DMS153 (cell line): Measurements from ENCODE around the gene ARL11.
A peak's percentile ranks its signal among the peaks of the same experiment; 100 is the strongest.

Source experiments
- DNase-seq: peaks from one replicate; lab custom pipeline; 2025; lab: John Stamatoyannopoulos, UW

ARL11 gene

DNA sequence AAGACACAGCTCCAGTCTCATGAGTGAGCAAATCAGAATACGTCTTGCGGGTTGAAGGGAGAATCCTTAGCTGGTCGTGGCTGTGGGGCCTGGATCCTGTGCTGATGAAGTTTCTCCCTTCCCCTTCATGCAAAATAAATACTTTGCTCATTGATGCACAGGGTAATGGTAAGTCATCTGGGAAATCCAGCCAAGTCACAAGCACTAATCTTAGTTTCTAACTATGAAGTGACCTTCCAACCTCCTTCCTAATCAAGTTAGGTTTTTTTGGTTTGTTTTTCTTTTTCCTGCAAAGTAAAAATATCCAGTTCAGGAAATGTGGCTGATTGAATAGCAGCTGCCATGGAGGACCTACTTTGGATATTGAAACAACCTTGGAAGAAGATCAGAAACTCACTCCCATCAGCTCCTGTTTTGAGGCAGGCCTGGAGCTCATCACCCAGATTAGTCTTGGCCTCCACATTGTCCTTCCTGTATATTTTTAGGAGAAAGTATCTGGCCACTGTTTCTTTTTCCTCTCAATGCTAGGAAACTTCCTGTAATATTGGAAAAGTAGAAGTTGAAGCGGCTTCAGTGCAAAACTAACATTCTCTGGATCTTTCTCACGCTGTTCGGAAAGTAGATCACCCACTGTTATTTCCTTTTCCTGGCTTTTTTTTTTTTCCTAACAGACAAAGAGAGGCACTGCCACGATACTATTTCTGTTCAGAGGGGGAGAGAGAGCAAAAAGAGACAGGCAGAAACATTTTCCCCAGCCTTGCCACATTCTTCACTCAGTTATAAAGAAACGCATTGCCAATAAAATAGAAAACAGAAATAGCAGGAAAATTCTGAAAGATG lies 12.3 kb upstream of the ARL11 start:
- no peak for DNase-seq

DNA sequence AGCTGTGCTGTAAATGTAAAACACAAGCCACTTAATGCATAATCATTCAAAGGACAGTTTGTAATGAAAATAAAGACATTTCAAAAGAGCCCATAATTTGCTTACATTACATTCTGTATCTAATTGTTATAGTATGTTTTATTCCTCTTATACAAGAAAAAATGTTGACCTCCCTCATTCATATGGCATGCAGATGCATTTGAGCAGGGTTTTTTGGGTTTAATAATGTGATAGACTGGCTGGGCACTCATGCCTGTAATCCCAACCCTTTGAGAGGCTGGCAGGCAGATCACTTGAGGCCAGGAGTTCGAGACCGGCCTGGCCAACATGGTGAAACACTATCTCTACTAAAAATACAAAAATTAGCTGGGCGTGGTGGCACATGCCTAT lies 11.6 kb upstream of the ARL11 start:
- DNase-seq = no peak

DNA sequence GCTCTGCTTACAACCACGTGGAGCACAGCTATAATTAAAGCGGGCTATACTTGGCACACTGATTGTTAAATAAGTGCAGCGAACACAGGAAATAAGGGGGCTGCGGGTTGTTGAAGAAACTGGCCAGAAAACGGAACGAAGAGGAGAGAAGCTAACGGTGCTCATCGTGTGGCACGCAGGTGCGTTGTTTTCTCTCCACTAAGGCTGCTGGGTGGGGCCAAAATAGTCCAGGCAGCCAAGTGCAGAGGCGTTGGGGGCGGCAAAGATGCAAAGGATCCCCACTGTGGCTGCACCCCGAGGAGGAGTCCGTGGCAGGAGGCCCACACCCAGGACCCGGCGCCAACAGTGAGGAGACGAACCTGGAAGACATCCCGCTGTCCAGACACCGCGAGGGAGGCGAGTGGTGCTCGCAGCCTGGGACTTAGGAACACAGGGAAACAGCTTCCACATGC lies 8.1 kb upstream of the ARL11 start:
- peak; percentile 10 for DNase-seq

DNA sequence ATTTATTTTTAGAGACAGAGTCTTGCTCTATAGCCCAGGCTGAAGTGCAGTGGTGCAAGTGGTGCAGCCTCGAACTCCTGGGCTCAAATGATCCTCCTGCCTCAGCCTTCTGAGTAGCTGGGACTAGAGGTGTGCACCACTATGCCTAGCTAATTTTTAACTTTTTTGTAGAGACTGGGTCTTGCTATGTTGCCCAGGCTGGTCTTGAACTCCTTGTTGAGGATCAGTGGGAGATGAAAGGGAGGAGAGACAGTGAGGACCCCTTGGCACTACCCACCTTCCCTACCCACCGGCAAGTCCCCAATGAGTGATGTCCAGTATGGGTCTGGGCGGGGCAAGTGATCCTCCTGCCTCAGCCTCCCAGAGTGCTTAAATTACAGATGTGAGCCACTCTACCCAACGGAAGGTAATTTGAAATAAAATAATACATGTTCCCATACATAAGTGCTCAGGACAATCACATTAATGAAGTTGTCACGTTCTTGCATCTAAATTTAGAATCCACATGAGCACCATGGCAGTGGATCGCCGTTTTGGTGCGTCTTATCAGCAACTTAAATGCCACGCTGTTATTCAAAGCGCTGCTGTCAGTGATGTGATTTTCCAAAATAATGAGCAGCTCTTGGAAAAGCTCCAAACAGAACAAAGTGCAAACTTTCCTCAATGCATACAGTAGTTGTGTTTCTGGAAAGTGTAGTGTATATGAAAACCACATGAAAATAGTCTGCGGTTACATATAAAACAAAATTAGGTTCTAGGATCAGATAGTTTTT lies 5.9 kb upstream of the ARL11 start:
- DNase-seq = no peak

DNA sequence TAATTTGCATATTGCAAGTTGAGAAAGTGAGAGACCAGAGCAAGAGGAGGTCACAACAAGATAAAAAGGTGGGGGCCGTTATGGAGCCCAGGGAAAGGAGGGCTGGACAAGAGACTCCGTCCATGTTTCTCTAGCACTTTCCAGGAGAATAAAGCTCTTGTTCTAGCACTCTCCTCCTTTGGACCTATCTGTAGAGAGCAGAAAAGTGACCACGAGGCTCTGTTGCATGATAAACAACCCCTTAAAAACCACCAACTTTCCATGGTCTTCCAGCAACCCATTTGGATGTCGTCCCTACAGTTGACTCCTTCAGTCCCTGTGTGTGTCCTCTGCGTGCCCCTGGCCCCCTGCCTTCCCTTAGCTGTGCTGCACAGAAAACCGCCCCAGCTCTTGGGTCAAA lies 4.1 kb upstream of the ARL11 start:
- no peak for DNase-seq

DNA sequence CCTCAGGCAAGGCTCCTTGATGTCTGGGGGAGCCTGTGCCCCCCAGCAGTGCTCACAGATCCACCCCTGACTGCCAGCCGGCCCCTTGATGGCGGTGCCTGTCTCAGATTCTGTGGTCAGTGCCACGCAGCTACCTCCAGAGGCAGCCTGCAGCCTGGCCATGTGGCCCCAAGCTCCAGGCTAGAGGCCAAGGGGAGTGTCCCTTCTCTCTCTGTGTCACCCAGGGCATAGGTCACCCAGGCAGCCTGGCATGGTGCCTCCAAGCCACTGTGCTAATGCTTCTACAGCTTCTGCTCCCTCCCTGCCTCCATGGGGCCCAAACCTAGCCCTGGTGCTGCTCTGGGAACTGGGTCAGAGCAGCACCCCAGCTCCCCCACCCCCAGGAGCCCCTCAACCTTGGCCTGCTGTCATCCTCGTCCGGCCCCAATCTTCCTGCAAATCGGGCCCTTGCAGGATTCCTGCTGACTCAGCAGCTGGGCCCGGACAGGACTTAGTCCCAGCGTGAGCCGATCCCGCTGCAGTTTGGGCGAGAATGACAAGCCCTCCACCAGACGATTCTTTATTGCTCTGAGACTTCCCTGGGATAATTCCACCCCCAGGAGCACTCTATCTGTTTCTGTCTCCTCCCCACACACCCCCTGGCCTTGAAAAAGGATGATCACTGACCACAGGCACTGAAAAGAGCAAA lies 2.8 kb upstream of the ARL11 start:
- DNase-seq = no peak

DNA sequence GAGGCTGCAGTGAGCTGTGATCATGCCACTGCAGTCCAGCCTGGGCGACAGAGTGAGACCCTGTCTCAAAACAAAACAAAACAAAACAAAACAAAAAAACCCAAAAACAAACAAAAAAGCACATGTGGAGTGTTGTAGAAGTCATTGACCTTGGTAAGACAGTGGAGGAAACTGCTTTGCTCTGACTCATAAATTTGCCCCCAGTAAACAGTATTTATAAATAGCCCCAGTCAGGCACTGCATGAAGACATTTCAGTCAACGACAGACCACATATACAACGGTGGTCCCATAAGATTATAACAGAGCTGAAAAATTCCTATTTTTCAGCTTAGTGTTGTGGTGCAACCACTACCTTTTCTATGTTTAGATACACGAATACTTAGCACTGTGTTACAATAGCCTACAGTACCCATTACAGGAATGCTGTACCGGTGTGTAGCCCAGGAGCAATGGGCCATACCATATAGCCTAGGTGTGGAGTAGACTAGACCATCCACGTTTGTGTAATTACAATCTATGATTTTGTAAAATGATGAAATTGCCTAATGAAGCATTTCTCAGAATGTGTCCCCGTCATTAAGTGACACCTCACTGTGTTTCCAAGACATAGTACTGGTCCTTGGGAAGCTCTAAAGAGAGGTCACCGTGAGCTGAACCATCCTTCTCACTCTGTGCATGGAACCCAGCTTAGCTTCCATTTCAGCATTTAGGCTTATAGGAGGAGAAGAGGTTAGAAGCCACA lies 1.1 kb downstream of the ARL11 start:
- no peak for DNase-seq

DNA sequence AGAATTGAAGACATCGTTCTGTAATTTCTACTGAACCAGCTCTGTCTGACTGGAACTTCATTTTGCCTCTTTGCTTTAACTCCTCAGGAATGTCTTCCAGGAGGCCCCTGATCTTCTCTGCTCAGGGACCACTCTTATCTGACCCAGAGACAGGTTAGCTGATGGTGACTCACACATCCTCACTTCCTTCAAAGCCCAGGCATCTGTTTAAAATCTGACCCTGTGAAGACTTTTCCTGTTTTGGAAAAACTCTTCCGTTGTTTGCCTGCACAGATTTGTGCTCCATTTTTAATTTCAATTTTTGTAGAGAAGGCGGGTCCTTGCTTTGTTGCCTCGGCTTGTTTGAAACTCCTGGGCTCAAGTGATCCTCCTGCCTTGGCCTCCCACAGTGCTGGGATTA lies 1.6 kb downstream of the ARL11 start:
- no peak for DNase-seq

DNA sequence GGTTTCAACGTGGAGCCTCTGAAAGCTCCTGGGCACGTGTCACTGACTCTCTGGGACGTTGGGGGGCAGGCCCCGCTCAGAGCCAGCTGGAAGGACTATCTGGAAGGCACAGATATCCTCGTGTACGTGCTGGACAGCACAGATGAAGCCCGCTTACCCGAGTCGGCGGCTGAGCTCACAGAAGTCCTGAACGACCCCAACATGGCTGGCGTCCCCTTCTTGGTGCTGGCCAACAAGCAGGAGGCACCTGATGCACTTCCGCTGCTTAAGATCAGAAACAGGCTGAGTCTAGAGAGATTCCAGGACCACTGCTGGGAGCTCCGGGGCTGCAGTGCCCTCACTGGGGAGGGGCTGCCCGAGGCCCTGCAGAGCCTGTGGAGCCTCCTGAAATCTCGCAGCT lies 2.3 kb downstream of the ARL11 start:
- no peak for DNase-seq

DNA sequence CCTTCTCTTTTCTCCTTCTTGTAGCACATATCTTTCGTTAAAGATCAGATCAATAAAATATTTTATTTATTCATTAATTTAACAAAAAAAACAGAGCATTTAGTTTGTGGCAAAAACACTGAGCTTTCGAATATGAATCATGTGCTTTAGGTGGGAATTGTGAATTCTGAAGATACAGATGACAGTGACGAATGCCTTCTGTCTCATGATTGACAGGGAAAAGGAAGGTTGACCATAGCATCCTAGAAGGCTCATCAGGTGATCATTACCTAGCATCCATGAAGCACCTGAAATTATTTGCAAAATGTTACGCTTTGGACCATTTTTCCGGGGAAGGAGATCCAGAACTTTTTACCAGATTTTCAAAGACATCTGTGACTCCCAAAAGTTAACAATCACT lies 3.8 kb downstream of the ARL11 start:
- no peak for DNase-seq

DNA sequence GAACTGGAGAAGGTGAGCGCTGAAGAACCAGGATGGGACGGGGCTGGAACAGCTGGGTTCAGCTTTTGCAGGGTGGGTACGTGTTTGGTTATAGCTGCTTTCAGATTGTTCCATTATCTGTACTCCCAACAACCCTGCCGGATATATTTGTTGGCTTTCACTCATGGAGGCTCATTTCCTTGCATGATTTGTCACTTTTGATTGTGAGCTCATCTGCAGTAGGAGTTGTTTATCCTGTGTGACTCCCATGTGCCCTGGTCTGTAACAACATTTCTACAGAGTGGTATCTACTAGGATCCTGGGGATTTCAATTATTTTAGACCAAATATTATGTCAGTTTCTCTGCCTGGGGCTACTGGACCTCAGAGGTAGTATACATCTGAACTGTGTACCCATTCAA lies 5.4 kb downstream of the ARL11 start:
- no peak for DNase-seq

DNA sequence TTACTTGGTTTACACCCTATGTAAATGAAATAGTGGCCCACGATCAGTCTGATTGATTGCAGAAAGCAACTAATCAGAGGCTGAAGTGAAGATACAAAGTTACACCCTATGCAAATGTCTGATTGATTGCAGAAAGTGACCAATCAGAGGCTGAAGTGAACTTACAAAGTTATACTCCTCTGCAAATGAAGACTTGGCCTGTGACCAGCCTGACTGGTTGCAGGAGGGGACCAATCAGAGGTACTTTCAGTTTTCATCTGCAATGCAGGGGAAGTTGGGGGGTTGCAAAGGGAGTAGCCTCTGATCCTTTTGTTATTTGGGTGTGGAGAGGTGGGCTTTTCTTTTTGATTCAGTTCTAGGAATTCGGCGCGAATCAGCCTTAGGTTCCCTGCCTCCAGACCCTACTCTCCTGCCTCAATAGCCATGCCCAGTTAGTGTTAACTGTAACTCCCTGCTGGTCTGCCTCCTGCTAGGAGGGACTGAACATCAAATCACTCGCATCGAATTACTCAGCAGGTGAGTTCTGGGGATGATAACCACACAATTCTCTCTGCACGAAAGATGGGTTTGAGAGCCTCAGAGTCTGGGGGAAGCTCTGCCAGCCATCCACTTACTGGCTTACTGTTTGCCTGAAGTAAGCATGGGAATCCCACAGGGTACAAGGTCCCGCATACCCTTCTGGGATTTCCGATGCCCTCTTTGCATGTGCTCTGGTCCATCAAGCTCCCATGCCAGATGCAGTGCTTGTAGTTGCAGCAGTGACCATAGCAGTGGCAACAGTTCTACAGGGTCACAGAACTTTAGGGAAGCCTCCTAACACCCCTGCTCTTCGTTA lies 7.5 kb downstream of the ARL11 start:
- DNase-seq = no peak

DNA sequence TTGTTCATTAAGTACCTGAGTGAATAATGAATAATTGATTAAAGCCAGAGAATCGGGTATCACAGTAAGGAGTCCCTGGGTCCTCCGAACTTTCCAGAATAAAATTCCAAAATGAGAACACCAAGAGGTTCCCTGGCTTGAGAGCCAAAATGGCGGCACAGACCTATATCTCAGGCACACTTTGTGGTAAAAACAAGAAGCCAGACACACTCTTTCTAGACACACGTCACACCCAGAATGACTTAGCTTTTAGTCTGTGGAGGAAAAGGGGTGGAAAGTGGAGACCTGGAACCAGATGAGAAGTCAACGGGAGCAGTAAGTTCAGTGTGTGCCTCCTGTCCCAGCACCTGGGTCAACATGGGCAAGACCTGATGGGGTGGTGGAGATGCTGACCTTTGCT lies 8.4 kb downstream of the ARL11 start:
- no peak for DNase-seq

DNA sequence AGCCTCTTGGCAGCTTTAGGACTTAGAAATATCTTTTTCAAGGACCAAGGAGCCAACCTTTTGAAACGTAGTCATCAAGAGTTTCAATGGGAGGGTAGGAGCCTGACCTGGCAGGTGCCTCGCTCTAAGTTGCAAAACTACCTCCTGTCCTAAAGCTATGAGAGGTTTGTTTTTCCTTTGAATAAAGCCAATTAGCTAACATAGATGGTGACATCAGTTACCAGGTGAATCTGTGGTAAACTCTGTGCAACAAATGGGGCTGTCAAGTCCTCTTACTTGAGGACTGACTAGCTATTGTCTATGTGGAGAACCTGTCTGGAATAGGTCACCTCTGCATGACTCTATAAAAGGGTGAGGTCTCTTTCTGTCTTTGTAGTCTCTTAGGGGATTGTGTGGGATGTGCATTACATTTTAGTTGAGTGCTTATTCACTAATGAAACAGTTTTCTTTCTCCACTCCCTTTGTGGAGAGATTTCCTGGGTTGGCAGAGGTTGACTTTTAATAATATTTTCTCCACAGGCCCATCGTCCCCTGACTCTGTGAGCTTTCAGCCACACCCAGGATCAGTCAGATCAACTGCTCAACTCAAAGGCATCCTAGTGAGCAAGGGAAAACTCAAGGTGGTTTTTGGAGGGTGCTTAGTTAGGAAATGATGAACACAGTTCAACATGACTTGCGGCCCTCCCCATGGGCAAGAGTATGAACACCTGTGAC lies 9.9 kb downstream of the ARL11 start:
- peak; percentile 6 for DNase-seq

DNA sequence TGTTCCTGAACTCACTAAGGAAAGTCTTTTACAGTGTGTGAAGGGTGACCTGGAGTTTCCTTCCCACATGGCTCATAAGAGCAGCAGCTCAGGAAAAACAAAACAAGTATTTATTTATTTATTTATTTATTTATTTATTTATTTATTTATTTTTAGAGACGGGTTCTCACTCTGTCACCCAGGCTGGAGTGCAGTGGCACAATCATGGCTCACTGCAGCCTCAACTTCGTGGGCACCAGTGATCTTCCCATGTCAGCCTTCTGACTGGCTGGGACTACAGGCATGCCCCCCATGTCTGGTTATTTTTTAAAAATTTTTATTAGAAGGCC lies 10.4 kb downstream of the ARL11 start:
- DNase-seq = no peak

DNA sequence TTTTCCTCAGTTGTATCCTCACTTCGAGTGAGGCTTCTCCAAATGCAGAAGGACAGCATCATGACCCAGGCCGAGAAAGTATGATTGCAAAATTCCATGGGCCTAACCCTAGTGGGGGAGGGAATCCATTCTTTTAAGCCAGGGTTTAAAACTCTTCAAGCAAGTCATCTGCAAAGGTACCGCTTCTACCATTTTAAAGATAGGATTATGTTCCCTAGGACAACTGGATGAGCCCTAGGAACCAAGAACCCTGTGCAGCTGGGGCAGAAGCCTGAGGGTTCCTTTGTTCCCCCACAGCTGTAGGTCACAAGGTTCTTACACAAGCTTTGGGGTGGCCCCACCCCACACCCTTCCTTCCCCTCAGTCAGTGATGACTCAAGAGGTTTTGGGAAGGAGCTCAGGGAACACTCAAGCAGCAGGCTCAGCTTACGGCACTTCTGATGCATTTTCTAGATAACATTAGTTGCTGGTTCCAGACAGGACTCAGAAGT lies 13.5 kb downstream of the ARL11 start:
- no peak for DNase-seq

DNA sequence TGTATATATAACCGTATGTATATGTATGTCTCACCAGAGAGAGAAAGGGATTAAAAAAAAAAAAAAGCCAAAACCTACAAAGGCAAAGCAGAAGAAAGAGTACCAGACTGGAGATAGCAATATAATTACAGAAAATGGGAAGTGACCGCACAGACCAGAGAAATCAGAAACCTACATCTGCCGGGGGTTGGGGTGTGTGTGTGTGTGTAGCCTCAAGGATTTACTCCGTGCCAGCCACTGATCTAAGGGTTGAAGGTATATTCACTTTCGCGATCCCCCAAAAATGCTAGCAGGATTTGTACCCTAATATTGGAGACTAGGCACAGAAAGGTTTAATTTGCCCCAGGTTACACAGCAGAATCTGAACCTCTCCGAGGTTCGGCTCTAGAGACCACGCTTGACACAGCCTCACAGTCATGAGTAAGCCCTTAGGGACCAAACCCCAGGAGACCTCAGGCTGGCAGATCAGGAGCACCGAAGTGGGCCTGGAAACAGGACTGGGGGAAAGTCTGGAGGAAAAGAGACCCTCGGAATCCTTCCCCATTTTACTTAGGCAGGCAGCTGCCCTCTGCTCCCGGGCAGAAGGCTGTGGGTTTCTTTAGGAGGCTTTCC lies 14.8 kb downstream of the ARL11 start:
- no peak for DNase-seq

DNA sequence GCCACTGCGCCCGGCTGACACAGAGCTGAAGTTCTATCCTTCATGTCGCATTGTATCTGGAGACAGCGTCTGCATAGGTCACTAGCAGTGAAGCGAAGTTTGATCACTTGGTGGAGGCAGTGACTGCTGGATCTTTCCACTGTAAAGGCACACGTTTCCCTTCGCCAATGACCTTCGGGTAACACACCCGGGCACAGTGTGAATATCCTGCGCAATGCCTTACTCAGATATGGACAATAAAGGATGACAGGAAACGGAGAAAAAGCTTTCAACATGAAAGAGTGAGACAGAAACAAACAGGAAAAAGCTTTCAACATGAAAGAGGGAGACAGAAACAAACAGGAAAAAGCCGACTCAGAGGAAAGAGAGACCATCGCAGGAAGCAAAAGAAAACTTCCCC lies 17.1 kb downstream of the ARL11 start:
- DNase-seq = no peak

DNA sequence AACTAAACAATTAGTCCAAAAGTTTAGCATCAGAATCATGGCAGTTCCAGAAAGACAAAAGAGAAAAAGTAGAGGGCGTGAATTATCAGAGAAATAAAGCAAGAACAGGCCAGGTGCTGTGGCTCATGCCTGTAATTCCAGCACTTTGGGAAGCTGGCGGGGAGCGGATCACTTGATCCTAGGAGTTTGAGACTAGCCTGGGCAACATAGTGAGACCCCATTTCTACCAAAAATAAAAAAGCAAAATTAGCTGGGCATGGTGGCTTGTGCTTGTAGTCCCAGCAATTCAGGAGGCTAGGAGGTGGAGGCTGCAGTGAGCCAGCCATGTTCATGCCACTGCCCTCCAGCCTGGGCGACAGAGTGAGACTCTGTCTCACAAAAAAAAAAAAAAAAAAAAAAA lies 18.4 kb downstream of the ARL11 start:
- DNase-seq = no peak
